CD4-positive, alpha-beta T cell treated with Interleukin-6 for 4 hours (primary cell): ENCODE data around the gene EMILIN3.

ENCODE experiments used
- DNase-seq: peaks from one replicate; pipeline ENCODE4 v3.0.0-alpha.2; 2020; ENCODE audit warnings: mixed read lengths

Gene EMILIN3

GRCh38 chr20:41391587-41392001 lies 25.0 kb upstream of the EMILIN3 start:
- DNase-seq, result no peak

- no peak for DNase-seq
Measured at GRCh38 chr20:41390889-41391288, 24.3 kb upstream of the EMILIN3 start.

- no peak for DNase-seq
Measured at GRCh38 chr20:41387444-41387851, 20.8 kb upstream of the EMILIN3 start.

GRCh38 chr20:41386502-41387427 lies 20.1 kb upstream of the EMILIN3 start:
- DNase-seq, result no peak

DNA sequence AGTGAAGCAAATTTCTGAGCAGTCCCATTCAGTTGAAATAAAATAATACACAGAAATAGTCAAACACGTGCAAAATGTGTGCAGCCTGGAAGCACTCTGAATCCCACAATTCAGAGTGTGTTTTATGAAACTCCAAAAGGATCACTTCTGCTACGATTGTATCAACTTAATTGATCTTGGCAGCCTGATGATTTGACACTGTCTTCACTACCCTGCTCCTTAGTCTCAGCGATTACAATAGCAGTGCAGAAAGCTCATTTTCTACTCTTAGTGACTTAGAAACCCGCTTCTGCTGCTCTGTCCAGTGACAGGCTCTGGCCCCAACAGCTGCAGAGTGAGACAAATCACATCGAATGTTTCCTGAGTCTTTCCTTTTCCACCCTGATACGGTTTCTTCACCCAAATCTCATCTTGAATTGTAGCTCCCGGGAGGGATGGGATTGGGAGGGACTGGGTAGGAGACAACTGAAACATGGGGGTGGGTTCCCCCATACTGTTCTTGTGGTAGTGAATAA lies 16.2 kb upstream of the EMILIN3 start:
- DNase-seq, result no peak

- DNase-seq, result no peak
Measured at GRCh38 chr20:41380551-41381193, 14.1 kb upstream of the EMILIN3 start.

- no peak for DNase-seq
Measured at GRCh38 chr20:41379551-41379950, 12.9 kb upstream of the EMILIN3 start.

DNA sequence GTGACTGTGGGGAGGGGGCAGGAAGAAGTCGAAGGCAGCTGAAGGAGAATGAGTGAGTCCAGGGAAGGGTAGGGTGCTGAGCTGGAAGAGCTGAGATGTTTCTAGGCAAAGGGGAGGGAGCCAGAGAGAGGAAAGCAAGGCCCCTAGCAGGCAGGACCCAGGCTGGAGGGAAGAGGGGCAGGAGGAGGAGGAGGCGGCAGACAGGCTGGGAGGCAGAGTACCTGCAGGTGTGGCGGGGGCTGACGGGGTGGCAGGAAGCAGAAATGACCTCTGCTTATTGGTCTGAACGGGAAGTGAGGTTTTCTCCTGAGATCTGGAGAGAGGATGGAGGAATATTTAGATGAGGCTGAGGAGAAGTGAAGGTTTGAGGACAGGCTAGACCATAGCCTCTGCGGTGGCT lies 10.7 kb upstream of the EMILIN3 start:
- DNase-seq, result no peak

GRCh38 chr20:41376349-41376748 lies 9.7 kb upstream of the EMILIN3 start:
- no peak for DNase-seq

GRCh38 chr20:41375846-41376245 lies 9.2 kb upstream of the EMILIN3 start:
- no peak for DNase-seq

- DNase-seq, result no peak
Measured at GRCh38 chr20:41373931-41374920, 7.6 kb upstream of the EMILIN3 start.

DNA sequence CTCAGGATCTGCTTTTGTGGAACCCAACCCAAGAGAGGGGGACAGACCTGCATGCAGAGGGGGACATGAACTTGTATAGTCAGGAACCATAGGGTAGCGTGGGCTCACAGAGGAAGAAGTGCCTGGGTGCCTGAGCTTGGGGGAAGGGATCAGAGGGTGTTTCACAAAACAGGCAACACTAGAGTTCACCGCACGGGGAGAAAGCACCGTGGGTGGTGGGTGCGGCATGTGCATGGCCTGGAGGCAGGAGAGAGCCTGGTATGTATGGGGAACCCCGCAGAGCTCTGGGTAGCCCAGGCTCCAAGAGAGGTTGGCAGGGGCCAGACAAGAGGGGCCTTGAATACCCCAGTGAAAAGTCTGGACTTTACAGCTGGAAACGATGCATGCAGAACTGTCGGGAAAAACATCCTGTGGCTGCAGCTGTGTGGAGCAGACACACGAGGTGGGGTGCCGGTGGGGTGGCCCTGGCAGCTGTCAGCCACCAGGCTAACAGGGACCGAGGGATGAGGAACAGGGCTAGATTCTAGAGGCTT lies 6.7 kb upstream of the EMILIN3 start:
- DNase-seq, result no peak

GRCh38 chr20:41371371-41371770 lies 4.8 kb upstream of the EMILIN3 start:
- no peak for DNase-seq

DNA sequence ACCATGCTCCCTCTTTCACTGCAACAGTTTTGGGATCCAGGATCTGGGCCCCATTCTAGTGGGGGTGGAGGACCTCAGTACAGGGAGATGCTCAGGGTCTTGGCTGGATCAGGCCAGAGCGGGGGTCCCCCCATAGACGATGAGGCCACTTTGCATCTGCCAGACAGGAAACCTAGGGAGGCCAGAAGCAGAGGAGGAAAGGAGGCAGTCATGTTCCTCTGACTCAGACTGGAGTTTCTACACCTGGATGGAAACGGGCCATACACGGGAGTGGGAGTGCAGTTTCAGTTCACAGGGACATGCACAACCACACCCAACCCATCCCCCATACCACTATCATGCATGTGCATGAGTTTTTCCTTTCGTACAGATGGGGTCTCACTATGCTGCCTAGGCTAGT lies 3.6 kb upstream of the EMILIN3 start:
- no peak for DNase-seq

DNA sequence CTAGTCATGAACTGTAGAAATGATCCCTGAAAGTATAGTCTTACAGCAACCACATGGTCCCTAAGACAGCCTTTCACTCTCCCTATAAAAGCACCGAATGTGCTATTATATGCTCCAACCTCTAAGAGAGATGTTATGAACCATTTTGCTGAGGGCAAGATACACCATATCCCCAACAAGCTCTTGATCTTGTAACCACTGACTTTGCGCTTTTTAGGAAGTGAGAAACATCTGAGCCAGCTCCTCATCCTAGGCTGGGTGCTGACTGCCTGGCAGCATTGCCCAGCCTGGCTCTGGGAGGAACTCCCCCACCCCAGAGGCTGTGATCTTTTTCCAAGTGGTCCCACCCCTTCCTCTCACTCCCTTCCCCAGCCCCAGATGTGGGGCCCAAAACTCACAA lies 3.1 kb upstream of the EMILIN3 start:
- no peak for DNase-seq

DNA sequence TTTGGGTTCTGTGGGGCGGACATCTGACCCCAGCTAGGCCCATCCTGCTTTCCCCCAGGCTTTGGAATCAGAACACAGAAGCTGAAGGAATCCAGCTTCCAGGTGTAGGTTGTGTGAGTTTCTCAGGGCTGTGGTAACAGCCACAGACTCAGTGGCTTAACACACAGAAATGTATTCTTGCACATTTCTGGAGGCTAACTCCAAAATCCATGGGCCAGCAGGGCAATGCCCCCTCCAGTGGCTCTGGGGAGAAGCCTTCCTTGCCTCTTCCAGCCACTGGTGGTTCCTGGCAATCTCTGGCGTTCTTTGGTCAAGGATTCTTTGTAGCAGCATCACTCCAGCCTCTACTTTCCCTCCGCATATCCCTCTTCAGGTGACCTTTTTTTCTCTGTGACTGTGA lies 1.3 kb upstream of the EMILIN3 start:
- no peak for DNase-seq

DNA sequence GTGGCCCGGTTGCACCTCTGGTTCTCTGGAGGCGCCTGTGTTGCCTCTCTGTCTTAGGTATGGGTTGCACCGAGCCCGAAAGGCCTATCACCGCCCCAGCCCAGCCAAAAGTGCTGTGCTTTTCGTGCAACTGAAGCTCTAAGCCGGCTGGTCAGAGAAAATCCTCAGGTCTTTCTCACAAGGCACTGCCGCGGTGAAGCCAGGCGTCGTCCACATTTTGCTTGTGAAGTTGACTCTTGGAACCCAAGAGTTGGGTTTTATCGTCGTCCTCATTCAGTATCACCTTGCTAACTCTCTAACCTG lies 726 bp upstream of the EMILIN3 start:
- no peak for DNase-seq

GRCh38 chr20:41365777-41366545 lies 657 bp downstream of the EMILIN3 start:
- no peak for DNase-seq

GRCh38 chr20:41364967-41365765 lies 1.5 kb downstream of the EMILIN3 start:
- no peak for DNase-seq

GRCh38 chr20:41364236-41364855 lies 2.3 kb downstream of the EMILIN3 start:
- DNase-seq, result no peak

DNA sequence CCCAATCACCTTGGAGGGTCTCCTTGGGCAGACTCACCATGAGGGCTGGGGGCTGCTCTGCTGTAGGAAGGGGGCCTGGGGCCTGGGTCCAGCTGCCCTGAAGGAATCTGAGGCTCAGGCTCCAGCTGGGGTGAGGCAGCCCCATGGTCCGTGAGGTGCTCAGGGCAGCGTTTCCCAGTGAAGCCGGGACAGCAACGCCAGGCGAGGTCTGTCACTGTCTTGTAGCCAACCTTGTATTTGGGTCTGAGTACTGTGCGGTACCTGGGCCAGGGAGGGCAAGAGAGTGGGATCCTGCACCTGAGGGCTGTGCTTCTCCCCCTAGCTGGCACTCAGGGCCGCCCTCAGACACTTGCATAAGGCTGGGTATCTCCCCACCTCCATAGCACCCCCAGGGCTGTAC lies 3.0 kb downstream of the EMILIN3 start:
- no peak for DNase-seq
